HG02571 (cell line): ENCODE results near the gene POLA2.

Experiments used
- ATAC-seq: cut with Tn5 transposase; IDR thresholded peaks from one replicate; pipeline ENCODE4 v1.9.1; 2021; ENCODE audit warnings: mild to moderate bottlenecking, moderate library complexity; ENCODE audit not compliant: unreplicated experiment

POLA2 gene

GRCh38 chr11:65280646-65281045 lies 18.9 kb downstream of the POLA2 start:
- no peak for ATAC-seq

GRCh38 chr11:65286686-65287085 lies 24.9 kb downstream of the POLA2 start:
- no peak for ATAC-seq

GRCh38 chr11:65287601-65288000 lies 25.8 kb downstream of the POLA2 start:
- no peak for ATAC-seq

- ATAC-seq = no peak
Measured at GRCh38 chr11:65288706-65289536, 27.2 kb downstream of the POLA2 start.

GRCh38 chr11:65290448-65291165 lies 28.8 kb downstream of the POLA2 start:
- ATAC-seq = peak; percentile 47

- no peak for ATAC-seq
Measured at GRCh38 chr11:65291613-65292012, 29.9 kb downstream of the POLA2 start.

GRCh38 chr11:65292890-65293289 lies 31.1 kb downstream of the POLA2 start:
- no peak for ATAC-seq

- no peak for ATAC-seq
Measured at GRCh38 chr11:65293909-65294381, 32.2 kb downstream of the POLA2 start.

- no peak for ATAC-seq
Measured at GRCh38 chr11:65295001-65295400, 33.2 kb downstream of the POLA2 start.

GRCh38 chr11:65295571-65296341 lies 34.0 kb downstream of the POLA2 start:
- no peak for ATAC-seq

GRCh38 chr11:65297026-65297672 lies 35.4 kb downstream of the POLA2 start:
- no peak for ATAC-seq

- no peak for ATAC-seq
Measured at GRCh38 chr11:65298131-65298535, 36.4 kb downstream of the POLA2 start.

- ATAC-seq = no peak
Measured at GRCh38 chr11:65298655-65299179, 37.0 kb downstream of the POLA2 start.

GRCh38 chr11:65300621-65301275 lies 39.0 kb downstream of the POLA2 start:
- ATAC-seq = no peak

- ATAC-seq = no peak
Measured at GRCh38 chr11:65301491-65302329, 39.9 kb downstream of the POLA2 start.

- no peak for ATAC-seq
Measured at GRCh38 chr11:65303555-65303954, 41.8 kb downstream of the POLA2 start.

- ATAC-seq = no peak
Measured at GRCh38 chr11:65304110-65304509, 42.3 kb downstream of the POLA2 start.

GRCh38 chr11:65304613-65305012 lies 42.9 kb downstream of the POLA2 start:
- ATAC-seq = no peak
